Right lobe of liver (tissue), 6 donors: Measurements from ENCODE around the gene ITPKB. TPM values are rescaled to one million over a fixed set of nuclear protein-coding genes. Genes with fewer than 3 reads are reported as not detected.

Experiments
- ATAC-seq, 4 donors: fragments of 200-7000 bp; cut with Tn5 transposase; one replicate each; pipeline ENCODE4 v1.9.1; 2020; ENCODE audit warnings: mild to moderate bottlenecking in 4 of 4, moderate library complexity in 4 of 4
- DNase-seq, 3 donors: peaks; one replicate each; pipeline ENCODE4 v3.0.0-alpha.2; 2020
- H3K27ac ChIP-seq, 3 donors: fragments of 200-600 bp; one replicate each; pipeline ENCODE4 v1.8.0; 2022
- H3K27me3 ChIP-seq, 2 donors: fragments of 200-600 bp; one replicate each; pipeline ENCODE4 v1.8.0; 2022
- H3K36me3 ChIP-seq, 4 donors: fragments of 200-600 bp; sonication (generic) in 1 of 4; one replicate each; pipeline versions ENCODE4 v1.5.1 to v1.8.0; 2017 to 2022; ENCODE audit warnings: control low read depth in 1 of 4
- H3K4me1 ChIP-seq, 4 donors: fragments of 200-600 bp; sonication (generic) in 1 of 4; one replicate each; pipeline versions ENCODE4 v1.5.1 to v1.8.0; 2017 to 2022; ENCODE audit warnings: control low read depth in 1 of 4
- H3K4me3 ChIP-seq, 3 donors: fragments of 200-600 bp; one replicate each; pipeline ENCODE4 v1.8.0; 2022
- H3K9me3 ChIP-seq, 4 donors: fragments of 200-600 bp; sonication (generic) in 1 of 4; one replicate each; pipeline versions ENCODE4 v1.5.1 to v1.8.0; 2017 to 2022; ENCODE audit warnings: control low read depth in 1 of 4
- CTCF ChIP-seq, 4 donors: fragments of 200-600 bp in 3 of 4; fragments of 450-650 bp in 1 of 4; IDR thresholded peaks; one replicate each; pipeline versions ENCODE4 v1.5.1 to v1.8.0; 2016 to 2022; ENCODE audit warnings: antibody characterized with exemption in 4 of 4, mild to moderate bottlenecking in 2 of 4
- POLR2A ChIP-seq: fragments of 450-650 bp; IDR thresholded peaks from one replicate; pipeline ENCODE4 v1.6.1; 2017; ENCODE audit warnings: antibody characterized with exemption, mild to moderate bottlenecking
- whole genome bisulfite sequencing: methylation state at CpG from one replicate; pipeline ENCODE4 v1.1.6; 2018; ENCODE audit warnings: low coverage, low lambda C conversion rate; ENCODE audit not compliant: insufficient coverage; ENCODE audit errors: missing lambda C conversion rate; 5-methylcytosine and 5-hydroxymethylcytosine counted together
- intact Hi-C, 2 donors: fragments of 100-400 bp; cut with DNase I; formaldehyde crosslinking; loops; one replicate each; pipeline versions ENCODE4 v1.11.2 to v1.14.1; 2022
- total RNA-seq, 6 experiments: library from RNA; depleted of rRNA in 2 of 6; stranded (reverse); fragments of >200 nt in 2 of 6; fragmentation: NEBNext Ultra II Directional in 3 of 6; extraction: Animal tissue kit (Norgen Biotek cat#: 25700) in 3 of 6; gene quantifications; one replicate each; pipeline versions ENCODE4 v1.1.0 to v1.2.4, GENCODE V29; 2016 to 2023
- donor health status: DM: no; HTN: yes; CAD: no.
- donor health status: DM: no; HTN: no; CAD: no.
- donor health status: DM: no; HTN: no; CAD: no.
- donor health status: DM: no; HTN: yes; CAD: no.
- donor health status: DM: no; HTN: yes; CAD: no.

The ITPKB gene
- total RNA-seq, 6 experiments from 2014 or later: 2.1 to 4.1 (median 3.4) TPM

GRCh38 chr1:226734611-226735153 lies 4.4 kb downstream of the ITPKB start:
- TF ChIP-seq POLR2A (no peak), CTCF (IDR thresholded peaks at IDR 0.05) (no peak)
- no peaks in the 10 kb centered on the region for H3K9me3 ChIP-seq
- DNase-seq: no peak
- H3K27ac ChIP-seq: no peak overlapping the region
- ATAC-seq: no peak
- 62% methylated on average over 3 of the region's 3 CpGs for WGBS
- no peaks in the 10 kb centered on the region for H3K36me3 ChIP-seq
- intact Hi-C loops: no loop called here
- peaks cover 0 to 30% (median 8%) of the 10 kb centered on the region in 4 donors for H3K4me1 ChIP-seq
- no peaks in the 10 kb centered on the region for H3K27me3 ChIP-seq
- no peak overlapping the region for H3K4me3 ChIP-seq

- TF ChIP-seq CTCF (IDR thresholded peaks at IDR 0.05) (no peak), POLR2A (no peak)
- intact Hi-C loops: no loop called here
- ATAC-seq (no peak), DNase-seq (no peak)
- WGBS: 63% methylated on average over 4 of the region's 4 CpGs
- Histone ChIP-seq H3K4me3 (no peak overlapping the region), H3K9me3 (no peaks in the 10 kb centered on the region), H3K36me3 (no peaks in the 10 kb centered on the region), H3K27ac (no peak overlapping the region), H3K4me1 (peaks cover 0 to 24% (median 7%) of the 10 kb centered on the region in 4 donors), H3K27me3 (no peaks in the 10 kb centered on the region)
Measured at GRCh38 chr1:226733876-226734275, 5.2 kb downstream of the ITPKB start.

GRCh38 chr1:226733304-226733703 lies 5.8 kb downstream of the ITPKB start:
- WGBS: 38% methylated on average over 4 of the region's 4 CpGs
- no peaks in the 10 kb centered on the region for H3K36me3 ChIP-seq
- H3K27ac ChIP-seq: no peak overlapping the region
- H3K27me3 ChIP-seq: no peaks in the 10 kb centered on the region
- intact Hi-C loops: no loop called here
- TF ChIP-seq POLR2A (no peak), CTCF (IDR thresholded peaks at IDR 0.05) (no peak)
- no peaks in the 10 kb centered on the region for H3K9me3 ChIP-seq
- no peak for ATAC-seq
- no peak for DNase-seq
- H3K4me1 ChIP-seq: peaks cover 0 to 19% (median 4%) of the 10 kb centered on the region in 4 donors
- no peak overlapping the region for H3K4me3 ChIP-seq

- intact Hi-C loops: no loop called here
- Histone ChIP-seq H3K27ac (no peak overlapping the region), H3K9me3 (no peaks in the 10 kb centered on the region), H3K27me3 (no peaks in the 10 kb centered on the region), H3K4me3 (no peak overlapping the region), H3K36me3 (no peaks in the 10 kb centered on the region), H3K4me1 (peaks cover 0 to 14% (median 2%) of the 10 kb centered on the region in 4 donors)
- TF ChIP-seq POLR2A (no peak), CTCF (IDR thresholded peaks at IDR 0.05) (no peak)
- no peak for ATAC-seq
- WGBS: 65% methylated on average over 4 of the region's 4 CpGs
- DNase-seq: no peak
Measured at GRCh38 chr1:226732856-226733291, 6.2 kb downstream of the ITPKB start.
